Heart left ventricle (tissue), 16 donors: ENCODE measurements around the gene ATXN2. TPM values are rescaled to one million over a fixed set of nuclear protein-coding genes. Genes with fewer than 3 reads are reported as not detected.
"Not testable (repeated sequence)": the region's sequence is repeated elsewhere in the genome, so short reads cannot be mapped to it uniquely, and the experiment has no call there.

Experiments
- ATAC-seq, 4 donors: fragments of 200-7000 bp; cut with Tn5 transposase; one replicate each; pipeline ENCODE4 v1.9.1; 2020 to 2022; ENCODE audit warnings: moderate library complexity in 4 of 4, mild to moderate bottlenecking in 3 of 4, moderate number of reproducible peaks in 1 of 4
- DNase-seq, 5 donors: peaks; one replicate each; pipeline ENCODE4 v3.0.0-alpha.2; 2020
- H3K27ac ChIP-seq, 12 donors: fragments of 200-600 bp; sonication (generic) in 4 of 12; one replicate each; pipeline versions ENCODE4 v1.5.0 to v1.8.0; 2016 to 2022; ENCODE audit warnings: mild to moderate bottlenecking in 2 of 12
- H3K27me3 ChIP-seq, 9 donors: fragments of 200-600 bp; sonication (generic) in 2 of 9; one replicate each; pipeline versions ENCODE4 v1.5.1 to v1.8.0; 2016 to 2022; ENCODE audit warnings: mild to moderate bottlenecking in 3 of 9
- H3K36me3 ChIP-seq, 9 donors: fragments of 200-600 bp; sonication (generic) in 2 of 9; one replicate each; pipeline versions ENCODE4 v1.5.0 to v1.8.0; 2018 to 2022; ENCODE audit warnings: mild to moderate bottlenecking in 2 of 9
- H3K4me1 ChIP-seq, 12 donors: fragments of 200-600 bp; sonication (generic) in 4 of 12; one replicate each; pipeline versions ENCODE4 v1.5.0 to v1.8.0; 2016 to 2022; ENCODE audit warnings: mild to moderate bottlenecking in 3 of 12
- H3K4me3 ChIP-seq, 12 donors: fragments of 200-600 bp; sonication (generic) in 4 of 12; one replicate each; pipeline versions ENCODE4 v1.5.0 to v1.8.0; 2017 to 2022; ENCODE audit warnings: mild to moderate bottlenecking in 9 of 12, moderate library complexity in 4 of 12
- H3K9me3 ChIP-seq, 12 donors: fragments of 200-600 bp; sonication (generic) in 4 of 12; one replicate each; pipeline versions ENCODE4 v1.5.0 to v1.8.0; 2016 to 2022; ENCODE audit warnings: mild to moderate bottlenecking in 1 of 12
- POLR2A ChIP-seq, 2 donors: fragments of 450-650 bp; IDR thresholded peaks; one replicate each; pipeline ENCODE4 v1.6.1; 2017; ENCODE audit warnings: antibody characterized with exemption in 2 of 2, mild to moderate bottlenecking in 2 of 2, moderate library complexity in 2 of 2
- WGBS, 4 donors: extraction: QIAGEN DNeasy Blood & Tissue Kit in 2 of 4; methylation state at CpG; one replicate each; pipeline versions ENCODE4 v1.1.5 to v1.1.7; 2013 to 2018; 5-methylcytosine and 5-hydroxymethylcytosine counted together
- intact Hi-C, 10 donors: fragments of 100-400 bp; cut with DNase I; formaldehyde crosslinking; loops; one replicate each; pipeline versions ENCODE4 v1.11.1 to v1.14.2; 2022
- polyA plus RNA-seq, 2 donors: library from polyadenylated mRNA; stranded (reverse); fragments of 200-250 nt; gene quantifications; one replicate each; pipeline ENCODE4 v1.2.3, GENCODE V29; 2013
- total RNA-seq, 9 donors: library from RNA; depleted of rRNA in 2 of 9; stranded (reverse); fragments of >200 nt in 2 of 9; fragmentation: NEBNext Ultra II Directional in 3 of 9; extraction: Animal tissue kit (Norgen Biotek cat#: 25700) in 3 of 9; gene quantifications; one replicate each; pipeline versions ENCODE4 v1.1.0 to v1.2.4, GENCODE V29; 2016 to 2023
- TF ChIP-seq, protein P1 (sequence below), 12 donors: fragments of 200-600 bp; sonication (generic) in 4 of 12; IDR thresholded peaks; one replicate each; pipeline versions ENCODE4 v1.5.0 to v1.8.0; 2018 to 2022; ENCODE audit warnings: antibody characterized with exemption in 12 of 12, mild to moderate bottlenecking in 5 of 12
- donor health status: ischemic (EF 13 %, LVEDD 7.1; RV severe dilation, severe dysfunction).
- donor health status: healthy with polysubstance abuse.
- donor health status: DM: no; HTN: yes; CAD: no.
- donor health status: DM: no; HTN: no; CAD: no.
- donor health status: ischemic (EF 25% LVEDD 6.9; RV normal size, moderate dysfunction).
- donor health status: ischemic (EF 25% LVEDD 5.7; RV mildly dilated, moderate dysfunction).
- donor health status: healthy.
- donor health status: DM: yes; HTN: yes; CAD: no.
- donor health status: ischemic (EF 35%, LVEDD 5.7; RV mildly dilated, moderate dysfunction).
- donor health status: nonischemic (EF 11% LVEDD 7.7; RV severe dilation, severe dysfunction).
- donor health status: DM: yes; HTN: yes; CAD: no.
- donor health status: PGD.
- donor health status: ischemic (EF 29% LVEDD 5.4; RV normal size, mild dysfunction).
- donor health status: nonischemic (EF 23%, LVEDD 6.1; RV moderate dilation, normal function).

Gene ATXN2
- total and polyA plus RNA-seq, 11 donors = 23.6 to 59.3 (median 46.8) TPM

DNA sequence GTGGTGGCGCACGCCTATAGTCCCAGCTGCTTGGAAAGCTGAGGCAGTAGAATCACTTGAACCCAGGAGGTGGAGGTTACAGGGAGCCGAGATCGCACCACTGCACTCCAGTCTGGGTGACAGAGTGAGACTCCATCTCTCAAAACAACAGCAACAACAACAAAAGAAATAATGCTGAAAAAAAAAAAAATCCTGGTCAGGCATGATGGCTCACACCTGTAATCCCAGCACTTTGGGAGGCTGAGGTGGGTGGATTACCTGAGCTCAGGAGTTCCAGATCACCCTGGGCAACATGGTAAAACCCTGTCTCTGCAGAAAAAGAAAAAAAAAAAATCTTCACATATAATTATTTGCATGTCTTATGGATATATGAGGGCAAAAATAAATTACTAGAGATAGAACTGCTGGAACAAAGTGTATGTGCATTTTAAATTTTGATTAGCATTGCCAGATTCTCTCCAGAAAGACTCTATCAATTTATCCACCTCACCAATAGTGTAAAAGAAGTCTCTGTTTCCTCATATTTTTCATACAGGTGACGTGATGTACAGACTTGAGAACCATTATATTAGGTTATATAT, 75.4 kb downstream of the ATXN2 start:
- H3K27ac ChIP-seq = no peak overlapping the region
- no peaks in the 10 kb centered on the region for H3K27me3 ChIP-seq
- no peak overlapping the region for H3K4me3 ChIP-seq
- peaks cover 0 to 100% (median 85%) of the 10 kb centered on the region in 9 donors for H3K36me3 ChIP-seq
- H3K4me1 ChIP-seq = no peaks in the 10 kb centered on the region
- intact Hi-C loops = no loop called here
- WGBS, 4 donors = 94 to 98% (median 97%) methylated on average over 5 of the region's 5 CpGs
- TF ChIP-seq, protein P1, sequence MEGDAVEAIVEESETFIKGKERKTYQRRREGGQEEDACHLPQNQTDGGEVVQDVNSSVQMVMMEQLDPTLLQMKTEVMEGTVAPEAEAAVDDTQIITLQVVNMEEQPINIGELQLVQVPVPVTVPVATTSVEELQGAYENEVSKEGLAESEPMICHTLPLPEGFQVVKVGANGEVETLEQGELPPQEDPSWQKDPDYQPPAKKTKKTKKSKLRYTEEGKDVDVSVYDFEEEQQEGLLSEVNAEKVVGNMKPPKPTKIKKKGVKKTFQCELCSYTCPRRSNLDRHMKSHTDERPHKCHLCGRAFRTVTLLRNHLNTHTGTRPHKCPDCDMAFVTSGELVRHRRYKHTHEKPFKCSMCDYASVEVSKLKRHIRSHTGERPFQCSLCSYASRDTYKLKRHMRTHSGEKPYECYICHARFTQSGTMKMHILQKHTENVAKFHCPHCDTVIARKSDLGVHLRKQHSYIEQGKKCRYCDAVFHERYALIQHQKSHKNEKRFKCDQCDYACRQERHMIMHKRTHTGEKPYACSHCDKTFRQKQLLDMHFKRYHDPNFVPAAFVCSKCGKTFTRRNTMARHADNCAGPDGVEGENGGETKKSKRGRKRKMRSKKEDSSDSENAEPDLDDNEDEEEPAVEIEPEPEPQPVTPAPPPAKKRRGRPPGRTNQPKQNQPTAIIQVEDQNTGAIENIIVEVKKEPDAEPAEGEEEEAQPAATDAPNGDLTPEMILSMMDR (IDR thresholded peaks at IDR 0.05) = no peak
- TF ChIP-seq POLR2A (IDR thresholded peaks at IDR 0.05) = no peak
- ATAC-seq = no peak
- DNase-seq = no peak
- H3K9me3 ChIP-seq = no peaks in the 10 kb centered on the region

DNA sequence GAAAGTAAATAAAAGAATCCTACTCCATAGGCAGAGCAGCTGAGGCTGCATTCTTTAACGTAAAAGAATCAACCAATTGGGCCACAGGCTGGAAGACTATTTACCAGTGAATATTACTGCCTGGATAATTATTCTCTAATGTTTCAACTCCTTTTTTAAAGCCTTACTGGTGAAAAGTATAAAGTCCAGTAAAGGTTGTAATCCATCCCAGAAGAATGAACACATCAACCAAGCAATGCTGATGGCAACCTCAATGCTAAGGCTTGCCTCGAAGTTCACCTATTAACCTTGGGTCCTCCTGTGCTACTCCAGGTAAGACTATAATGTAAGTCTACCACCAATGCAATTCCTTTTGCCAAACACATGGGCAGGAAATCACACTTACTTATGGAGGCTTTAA, 77.3 kb downstream of the ATXN2 start:
- WGBS, 4 donors = 92 to 98% (median 96%) methylated on average over 2 of the region's 2 CpGs
- no peak overlapping the region for H3K4me3 ChIP-seq
- H3K27me3 ChIP-seq = no peaks in the 10 kb centered on the region
- intact Hi-C loops = no loop called here
- H3K9me3 ChIP-seq = no peaks in the 10 kb centered on the region
- ATAC-seq = no peak
- H3K36me3 ChIP-seq = peaks cover 0 to 100% (median 89%) of the 10 kb centered on the region in 9 donors
- no peak for DNase-seq
- H3K27ac ChIP-seq = no peak overlapping the region
- TF ChIP-seq POLR2A (IDR thresholded peaks at IDR 0.05) = no peak
- TF ChIP-seq, protein P1 (IDR thresholded peaks at IDR 0.05) = no peak
- no peaks in the 10 kb centered on the region for H3K4me1 ChIP-seq

DNA sequence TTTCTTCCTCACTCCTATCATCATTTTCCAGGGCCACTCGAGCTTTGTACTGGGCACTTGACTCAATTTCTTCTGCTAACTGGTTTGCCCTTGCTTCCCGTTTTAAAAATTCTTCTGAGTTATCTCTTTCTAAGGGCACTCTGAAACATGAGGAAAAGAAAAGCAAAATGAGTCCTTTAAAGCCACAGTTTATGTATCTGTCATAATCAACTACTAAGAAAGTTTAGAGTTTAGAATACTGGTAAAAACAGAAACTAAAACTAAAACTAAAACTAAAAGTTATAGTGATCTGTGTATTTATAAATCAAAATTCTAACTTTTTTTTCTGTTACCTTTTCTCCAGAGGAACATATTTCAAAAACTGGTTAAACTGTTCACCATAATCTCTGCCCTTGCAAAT, 79.2 kb downstream of the ATXN2 start:
- Histone ChIP-seq H3K4me3 (no peak overlapping the region), H3K4me1 (no peaks in the 10 kb centered on the region), H3K9me3 (no peaks in the 10 kb centered on the region), H3K27me3 (no peaks in the 10 kb centered on the region), H3K36me3 (peaks cover 0 to 100% (median 99%) of the 10 kb centered on the region in 9 donors), H3K27ac (no peak overlapping the region)
- intact Hi-C loops = no loop called here
- ATAC-seq = no peak
- TF ChIP-seq, protein P1 (IDR thresholded peaks at IDR 0.05) = no peak
- no peak for TF ChIP-seq POLR2A (IDR thresholded peaks at IDR 0.05)
- WGBS, 4 donors = 58 to 75% (median 60%) methylated on average over 2 of the region's 2 CpGs
- DNase-seq = no peak

DNA sequence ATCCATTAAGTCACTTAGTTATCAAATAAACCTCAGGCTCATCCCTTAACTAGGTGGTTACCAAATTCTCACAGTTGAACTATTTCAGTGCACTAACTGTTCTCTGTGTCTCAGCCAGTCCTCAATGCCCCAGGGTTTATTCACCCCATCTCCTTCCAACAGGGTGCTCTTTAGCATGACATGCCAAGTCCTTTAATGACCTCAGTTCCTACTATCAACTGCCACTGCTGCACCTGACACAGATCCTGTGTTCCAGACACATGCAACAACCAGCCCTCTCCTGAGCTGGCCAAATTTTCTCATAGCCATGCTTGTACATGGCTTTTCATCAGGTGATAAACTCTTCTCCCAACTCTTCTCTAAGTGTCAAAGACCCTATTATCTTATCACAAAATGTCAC, 80.0 kb downstream of the ATXN2 start:
- H3K9me3 ChIP-seq = no peaks in the 10 kb centered on the region
- TF ChIP-seq, protein P1 (IDR thresholded peaks at IDR 0.05) = no peak
- TF ChIP-seq POLR2A (IDR thresholded peaks at IDR 0.05) = no peak
- no peaks in the 10 kb centered on the region for H3K27me3 ChIP-seq
- H3K27ac ChIP-seq = no peak overlapping the region
- intact Hi-C loops = no loop called here
- peaks cover 0 to 100% (median 99%) of the 10 kb centered on the region in 9 donors for H3K36me3 ChIP-seq
- DNase-seq (peak in 1 of 5 donors; percentile 26), ATAC-seq (peak; percentile 55 to 76 (median 66))
- no peak overlapping the region for H3K4me3 ChIP-seq
- no peaks in the 10 kb centered on the region for H3K4me1 ChIP-seq

DNA sequence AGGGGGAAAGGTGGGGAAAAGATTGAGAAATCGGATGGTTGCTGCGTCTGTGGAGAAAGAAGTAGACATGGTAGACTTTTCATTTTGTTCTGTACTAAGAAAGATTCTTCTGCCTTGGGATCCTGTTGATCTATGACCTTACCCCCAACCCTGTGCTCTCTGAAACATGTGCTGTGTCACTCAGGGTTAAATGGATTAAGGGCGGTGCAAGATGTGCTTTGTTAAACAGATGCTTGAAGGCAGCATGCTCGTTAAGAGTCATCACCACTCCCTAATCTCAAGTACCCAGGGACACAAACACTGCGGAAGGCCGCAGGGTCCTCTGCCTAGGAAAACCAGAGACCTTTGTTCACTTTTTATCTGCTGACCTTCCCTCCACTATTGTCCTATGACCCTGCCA, 91.4 kb downstream of the ATXN2 start:
- H3K4me3 ChIP-seq, H3K27ac ChIP-seq, H3K27me3 ChIP-seq, DNase-seq, ATAC-seq, H3K9me3 ChIP-seq, intact Hi-C loops, H3K4me1 ChIP-seq: not testable (repeated sequence)
- H3K36me3 ChIP-seq = peaks cover 0 to 91% (median 78%) of the 10 kb centered on the region in 9 donors
- 79 to 88% (median 83%) methylated on average over 5 to 6 of the region's 6 CpGs for WGBS, 4 donors

DNA sequence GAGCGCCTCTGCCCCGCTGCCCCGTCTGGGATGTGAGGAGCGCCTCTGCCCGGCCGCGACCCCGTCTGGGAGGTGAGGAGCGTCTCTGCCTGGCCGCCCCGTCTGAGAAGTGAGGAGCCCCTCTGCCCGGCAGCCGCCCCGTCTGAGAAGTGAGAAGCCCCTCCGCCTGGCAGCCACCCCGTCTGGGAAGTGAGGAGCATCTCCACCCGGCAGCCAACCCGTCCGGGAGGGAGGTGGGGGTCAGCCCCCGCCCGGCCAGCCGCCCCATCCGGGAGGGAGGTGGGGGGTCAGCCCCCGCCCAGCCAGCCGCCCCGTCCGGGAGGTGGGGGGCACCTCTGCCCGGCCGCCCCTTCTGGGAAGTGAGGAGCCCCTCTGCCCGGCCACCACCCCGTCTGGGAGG, 91.9 kb downstream of the ATXN2 start:
- DNase-seq, ATAC-seq, H3K27ac ChIP-seq, H3K4me1 ChIP-seq, H3K9me3 ChIP-seq, H3K27me3 ChIP-seq, H3K4me3 ChIP-seq, intact Hi-C loops: not testable (repeated sequence)
- H3K36me3 ChIP-seq = peaks cover 0 to 91% (median 78%) of the 10 kb centered on the region in 9 donors
- 97 to 100% (median 98%) methylated on average over 7 to 31 of the region's 31 CpGs for WGBS, 4 donors
